HepG2 (cell line): ENCODE data around the gene FARSB. TPM values are rescaled to one million over a fixed set of nuclear protein-coding genes. Genes with fewer than 3 reads are reported as not detected.

Experiments used
- AGO1 ChIP-seq: fragments of 200-400 bp; formaldehyde crosslinking; IDR thresholded peaks from 2 replicates; pipeline ENCODE4 v1.6.1; 2017; ENCODE audit warnings: mild to moderate bottlenecking, low read depth, low read length, moderate library complexity; ENCODE audit not compliant: poor library complexity, severe bottlenecking
- CAMTA2 ChIP-seq: sonication (generic); formaldehyde crosslinking; IDR thresholded peaks from 2 replicates; pipeline ENCODE4 v1.4.0; 2020; ENCODE audit warnings: mild to moderate bottlenecking, missing genetic modification reagents, borderline replicate concordance
- CC2D1A ChIP-seq: sonication (generic); formaldehyde crosslinking; IDR thresholded peaks from 2 replicates; pipeline ENCODE4 v1.8.1; 2023; ENCODE audit warnings: mild to moderate bottlenecking, missing genetic modification reagents
- GTF3A ChIP-seq: sonication (generic); formaldehyde crosslinking; conservative IDR thresholded peaks from 2 replicates; pipeline ENCODE4 v1.4.0; 2020; ENCODE audit warnings: mild to moderate bottlenecking, missing genetic modification reagents
- HNF4G ChIP-seq, 2 experiments: sonication (generic) in 1 of 2; formaldehyde crosslinking in 1 of 2; IDR thresholded peaks; 2 replicates each; pipeline versions ENCODE4 v1.4.0 to v1.6.1; 2011 to 2020; ENCODE audit warnings: borderline replicate concordance in 2 of 2, low read depth in 2 of 2, mild to moderate bottlenecking in 2 of 2, low read length in 1 of 2, missing genetic modification reagents in 1 of 2, moderate library complexity in 1 of 2
- IRF2 ChIP-seq: IDR thresholded peaks from 2 replicates; pipeline ENCODE4 v1.6.1; 2018; ENCODE audit warnings: missing genetic modification reagents, missing compliant biosample characterization
- JARID2 ChIP-seq: sonication (generic); formaldehyde crosslinking; IDR thresholded peaks from 2 replicates; pipeline ENCODE4 v1.8.1; 2023; ENCODE audit warnings: missing genetic modification reagents, inconsistent platforms; ENCODE audit not compliant: insufficient replicate concordance
- MAFG ChIP-seq: sonication (generic); formaldehyde crosslinking; IDR thresholded peaks from 2 replicates; pipeline ENCODE4 v1.5.1; 2020; ENCODE audit warnings: mild to moderate bottlenecking, missing genetic modification reagents
- NFIC ChIP-seq: IDR thresholded peaks from 2 replicates; pipeline ENCODE4 v1.6.1; 2012; ENCODE audit warnings: mild to moderate bottlenecking, low read length, inconsistent platforms
- NFYC ChIP-seq: IDR thresholded peaks from 2 replicates; pipeline ENCODE4 v1.6.1; 2016; ENCODE audit warnings: missing genetic modification reagents, missing compliant biosample characterization
- SIX1 ChIP-seq: sonication (generic); formaldehyde crosslinking; IDR thresholded peaks from 2 replicates; pipeline ENCODE4 v1.4.0; 2020; ENCODE audit warnings: missing genetic modification reagents, borderline replicate concordance
- SP1 ChIP-seq, 2 experiments: fragments of 450-650 bp in 1 of 2; sonication (generic) in 1 of 2; formaldehyde crosslinking in 1 of 2; IDR thresholded peaks; 2 replicates each; pipeline versions ENCODE4 v1.4.0 to v1.6.1; 2016 to 2020; ENCODE audit warnings: missing genetic modification reagents in 1 of 2
- SUZ12 ChIP-seq: fragments of 150-350 bp; IDR thresholded peaks from 2 replicates; pipeline ENCODE4 v1.6.1; 2014; ENCODE audit warnings: low read depth, low read length
- TAF1 ChIP-seq: sonication (generic); formaldehyde crosslinking; IDR thresholded peaks from 2 replicates; pipeline ENCODE4 v1.4.0; 2020; ENCODE audit warnings: missing genetic modification reagents
- TCF12 ChIP-seq, 2 experiments: fragments of 450-650 bp in 1 of 2; sonication (generic) in 1 of 2; formaldehyde crosslinking in 1 of 2; IDR thresholded peaks; 2 replicates each; pipeline versions ENCODE4 v1.6.1 to v1.8.0; 2017 to 2022; ENCODE audit warnings: antibody characterized with exemption in 1 of 2, mild to moderate bottlenecking in 1 of 2, missing genetic modification reagents in 1 of 2, moderate library complexity in 1 of 2
- TP53 ChIP-seq: sonication (generic); formaldehyde crosslinking; conservative IDR thresholded peaks from 2 replicates; pipeline ENCODE4 v1.4.0; 2020; ENCODE audit warnings: missing genetic modification reagents
- ZBED4 ChIP-seq: sonication (generic); formaldehyde crosslinking; IDR thresholded peaks from 2 replicates; pipeline ENCODE4 v1.4.0; 2020; ENCODE audit warnings: missing genetic modification reagents, borderline replicate concordance
- ZBTB7A ChIP-seq: sonication (generic); formaldehyde crosslinking; IDR thresholded peaks from 2 replicates; pipeline ENCODE4 v1.8.0; 2022; ENCODE audit warnings: mild to moderate bottlenecking, missing genetic modification reagents
- ZNF264 ChIP-seq: sonication (generic); formaldehyde crosslinking; IDR thresholded peaks from 2 replicates; pipeline ENCODE4 v1.4.0; 2020; ENCODE audit warnings: missing genetic modification reagents
- ZNF30 ChIP-seq: sonication (generic); formaldehyde crosslinking; IDR thresholded peaks from 2 replicates; pipeline ENCODE4 v1.5.0; 2020; ENCODE audit warnings: mild to moderate bottlenecking, missing genetic modification reagents
- ZNF354B ChIP-seq: sonication (generic); formaldehyde crosslinking; IDR thresholded peaks from 2 replicates; pipeline ENCODE4 v1.8.0; 2022; ENCODE audit warnings: mild to moderate bottlenecking, missing genetic modification reagents
- ZNF782 ChIP-seq: sonication (generic); formaldehyde crosslinking; IDR thresholded peaks from 2 replicates; pipeline ENCODE4 v1.4.0; 2020; ENCODE audit warnings: missing genetic modification reagents, mild to moderate bottlenecking, borderline replicate concordance
- ZNF879 ChIP-seq: sonication (generic); formaldehyde crosslinking; IDR thresholded peaks from 2 replicates; pipeline ENCODE4 v1.8.1; 2023; ENCODE audit warnings: missing genetic modification reagents
- polyA plus RNA-seq, 8 experiments: library from polyadenylated mRNA; depleted of rRNA in 3 of 8; stranded (reverse) in 7 of 8; unstranded in 1 of 8; fragments of >200 nt; fragmentation: Illumina TruSeq in 4 of 8; extraction: Trizol in 4 of 8; gene quantifications; 2 replicates each; pipeline versions ENCODE4 v1.2.1 to v1.2.3, GENCODE V29; 2011 to 2016; ENCODE audit warnings: low read depth in 4 of 8, missing spikeins in 1 of 8, mixed read lengths in 1 of 8; ENCODE audit not compliant: insufficient read depth in 1 of 8
- total RNA-seq, 5 experiments: library from RNA; depleted of rRNA; stranded (reverse); fragments of >200 nt; fragmentation: Illumina TruSeq; extraction: Trizol; gene quantifications; 2 replicates each; pipeline ENCODE4 v1.2.3, GENCODE V29; 2016; ENCODE audit warnings: low read depth in 1 of 5
- TF ChIP-seq, protein P1 (sequence below): sonication (generic); formaldehyde crosslinking; IDR thresholded peaks from 2 replicates; pipeline ENCODE4 v1.5.0; 2020; ENCODE audit warnings: missing genetic modification reagents, mild to moderate bottlenecking, borderline replicate concordance
- TF ChIP-seq, protein P2 (sequence below): fragments of 450-650 bp; IDR thresholded peaks from 2 replicates; pipeline ENCODE4 v1.6.1; 2016

The FARSB gene
- total and polyA plus RNA-seq, 2 of the 13 experiments (the other 11 are each of a cell fraction or from before 2014, with no cell fraction given) = 23.3 to 45.9 TPM

- TF ChIP-seq HNF4G (IDR thresholded peaks at IDR 0.05; ENCODE audit: borderline replicate concordance, low read depth, low read length) (0 out of 2 replicates have a peak, but pooled peaks have one; percentile 14), HNF4G (CRISPR knock-in tag; IDR thresholded peaks at IDR 0.05; ENCODE audit: borderline replicate concordance, low read depth) (no peak), SIX1 (peak; percentile 52; the same call in 1 of the 2 replicates), TCF12 (IDR thresholded peaks at IDR 0.05) (no peak), TCF12 (CRISPR knock-in tag; IDR thresholded peaks at IDR 0.05) (no peak), AGO1 (no peak), ZNF264 (no peak), NFYC (CRISPR knock-in tag) (no peak), IRF2 (CRISPR knock-in tag) (no peak), CAMTA2 (CRISPR knock-in tag) (no peak), ZNF782 (no peak), CC2D1A (no peak), ZNF879 (CRISPR knock-in tag) (no peak), ZNF354B (CRISPR knock-in tag) (no peak), SUZ12 (no peak), JARID2 (CRISPR knock-in tag) (no peak), TAF1 (no peak), NFIC (peak; percentile 50; the same call in 1 of the 2 replicates), MAFG (CRISPR knock-in tag) (no peak), TP53 (CRISPR knock-in tag) (no peak), ZNF30 (no peak), SP1 (IDR thresholded peaks at IDR 0.05) (no peak), SP1 (CRISPR knock-in tag; IDR thresholded peaks at IDR 0.05) (no peak), GTF3A (CRISPR knock-in tag) (no peak), ZBED4 (CRISPR knock-in tag) (no peak), ZBTB7A (CRISPR knock-in tag) (no peak)
- TF ChIP-seq, protein P1, sequence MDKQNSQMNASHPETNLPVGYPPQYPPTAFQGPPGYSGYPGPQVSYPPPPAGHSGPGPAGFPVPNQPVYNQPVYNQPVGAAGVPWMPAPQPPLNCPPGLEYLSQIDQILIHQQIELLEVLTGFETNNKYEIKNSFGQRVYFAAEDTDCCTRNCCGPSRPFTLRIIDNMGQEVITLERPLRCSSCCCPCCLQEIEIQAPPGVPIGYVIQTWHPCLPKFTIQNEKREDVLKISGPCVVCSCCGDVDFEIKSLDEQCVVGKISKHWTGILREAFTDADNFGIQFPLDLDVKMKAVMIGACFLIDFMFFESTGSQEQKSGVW (CRISPR knock-in tag) = no peak
- TF ChIP-seq, protein P2, sequence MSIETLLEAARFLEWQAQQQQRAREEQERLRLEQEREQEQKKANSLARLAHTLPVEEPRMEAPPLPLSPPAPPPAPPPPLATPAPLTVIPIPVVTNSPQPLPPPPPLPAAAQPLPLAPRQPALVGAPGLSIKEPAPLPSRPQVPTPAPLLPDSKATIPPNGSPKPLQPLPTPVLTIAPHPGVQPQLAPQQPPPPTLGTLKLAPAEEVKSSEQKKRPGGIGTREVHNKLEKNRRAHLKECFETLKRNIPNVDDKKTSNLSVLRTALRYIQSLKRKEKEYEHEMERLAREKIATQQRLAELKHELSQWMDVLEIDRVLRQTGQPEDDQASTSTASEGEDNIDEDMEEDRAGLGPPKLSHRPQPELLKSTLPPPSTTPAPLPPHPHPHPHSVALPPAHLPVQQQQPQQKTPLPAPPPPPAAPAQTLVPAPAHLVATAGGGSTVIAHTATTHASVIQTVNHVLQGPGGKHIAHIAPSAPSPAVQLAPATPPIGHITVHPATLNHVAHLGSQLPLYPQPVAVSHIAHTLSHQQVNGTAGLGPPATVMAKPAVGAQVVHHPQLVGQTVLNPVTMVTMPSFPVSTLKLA = 0 out of 2 replicates have a peak, but pooled peaks have one; percentile 11
Measured at GRCh38 chr2:222686086-222686750, 30.3 kb upstream of the FARSB start (continued).
